ENCODE measurements around the gene OR10D3. TPM values are rescaled to one million over a fixed set of nuclear protein-coding genes. Genes with fewer than 3 reads are reported as not detected.

Gene OR10D3
- polyA plus RNA-seq, 1 experiment = not detected

GRCh38 chr11:124194293-124195188 is 11.4 kb downstream of the OR10D3 start:
- no peak for DNase-seq (ENCODE audit: low read depth)
- POLR2A ChIA-PET = no interaction called here
- H3K36me3 ChIP-seq (ENCODE audit: control insufficient read depth, insufficient read depth, low read length) = no peaks in the 10 kb centered on the region
- no peak for TF ChIP-seq CTCF (IDR thresholded peaks at IDR 0.05; ENCODE audit: insufficient read depth, low read depth, low read length)
- H3K4me3 ChIP-seq (ENCODE audit: low read depth, low read length) = no peak overlapping the region
- no peaks in the 10 kb centered on the region for H3K27me3 ChIP-seq (ENCODE audit: control insufficient read depth, insufficient read depth, low read length)
- CTCF ChIA-PET = interaction anchor here (0.6 to 4.4 kb wide), 20 partner anchors 9 to 1660 kb away, joined by 3 to 80 read pairs (median 4); partner anchors contain the start of gene VWA5A

- no peaks in the 10 kb centered on the region for H3K27me3 ChIP-seq (ENCODE audit: control insufficient read depth, insufficient read depth, low read length)
- TF ChIP-seq CTCF (IDR thresholded peaks at IDR 0.05; ENCODE audit: insufficient read depth, low read depth, low read length) = peak; percentile 85
- no peaks in the 10 kb centered on the region for H3K36me3 ChIP-seq (ENCODE audit: control insufficient read depth, insufficient read depth, low read length)
- ChIA-PET CTCF (interaction anchor here (0.6 to 4.4 kb wide), 19 partner anchors 9 to 1659 kb away, joined by 3 to 80 read pairs (median 4); partner anchors contain the start of gene VWA5A), POLR2A (no interaction called here)
- DNase-seq (ENCODE audit: low read depth) = no peak
- H3K4me3 ChIP-seq (ENCODE audit: low read depth, low read length) = no peak overlapping the region
Measured at GRCh38 chr11:124195189-124195734, 12.1 kb downstream of the OR10D3 start.

- ChIA-PET CTCF (interaction anchor here (1.3 to 2.0 kb wide), 4 partner anchors 11 to 128 kb away, joined by 3 to 11 read pairs (median 6); no protein-coding TSS in a partner anchor), POLR2A (no interaction called here)
- Histone ChIP-seq H3K36me3 (ENCODE audit: control insufficient read depth, insufficient read depth, low read length) (no peaks in the 10 kb centered on the region), H3K27me3 (ENCODE audit: control insufficient read depth, insufficient read depth, low read length) (no peaks in the 10 kb centered on the region), H3K4me3 (ENCODE audit: low read depth, low read length) (no peak overlapping the region)
- TF ChIP-seq CTCF (IDR thresholded peaks at IDR 0.05; ENCODE audit: insufficient read depth, low read depth, low read length) = no peak
- no peak for DNase-seq (ENCODE audit: low read depth)
Measured at GRCh38 chr11:124197999-124198398, 14.9 kb downstream of the OR10D3 start.

DNA sequence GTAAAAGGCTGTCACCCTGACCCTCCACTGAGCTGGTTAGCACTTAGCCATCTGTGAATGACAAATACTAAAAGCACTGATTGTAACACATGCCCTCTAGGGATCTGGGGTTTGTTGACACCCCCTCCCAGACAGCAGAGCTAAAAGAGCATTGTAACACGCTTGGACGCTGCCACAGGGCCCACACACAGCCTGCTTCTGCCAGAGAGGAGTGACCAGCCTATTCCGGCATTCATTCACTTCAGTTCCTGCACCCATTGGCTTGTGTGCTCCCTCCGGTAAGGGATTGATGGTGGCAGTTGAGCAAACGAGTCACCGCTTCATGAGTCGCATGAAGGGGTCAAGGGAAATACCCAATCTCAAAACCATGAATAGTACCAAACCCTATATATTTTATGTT is 15.8 kb downstream of the OR10D3 start:
- no peaks in the 10 kb centered on the region for H3K36me3 ChIP-seq (ENCODE audit: control insufficient read depth, insufficient read depth, low read length)
- TF ChIP-seq CTCF (IDR thresholded peaks at IDR 0.05; ENCODE audit: insufficient read depth, low read depth, low read length) = no peak
- ChIA-PET CTCF (interaction anchor here (1.3 to 2.0 kb wide), 4 partner anchors 10 to 129 kb away, joined by 3 to 11 read pairs (median 6); no protein-coding TSS in a partner anchor), POLR2A (no interaction called here)
- no peak overlapping the region for H3K4me3 ChIP-seq (ENCODE audit: low read depth, low read length)
- DNase-seq (ENCODE audit: low read depth) = no peak
- H3K27me3 ChIP-seq (ENCODE audit: control insufficient read depth, insufficient read depth, low read length) = no peaks in the 10 kb centered on the region

DNA sequence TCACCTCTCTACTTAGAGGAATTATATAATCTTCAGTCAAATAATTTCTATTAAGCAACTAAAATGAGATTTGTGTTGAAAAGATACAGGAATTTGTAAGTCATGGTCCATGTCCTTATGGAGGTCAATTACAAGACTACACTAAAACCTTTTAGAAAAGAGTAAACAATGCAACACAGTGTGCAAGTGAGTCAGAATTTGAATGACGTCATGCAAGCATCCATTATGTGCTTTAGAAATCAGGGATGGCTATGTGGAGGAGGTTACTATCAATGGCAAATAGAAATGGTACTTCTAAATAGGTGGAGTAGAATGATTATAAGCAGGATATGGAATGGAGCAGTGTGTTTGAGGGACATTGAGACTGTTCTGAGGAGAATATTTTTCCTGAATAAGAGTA is 16.6 kb downstream of the OR10D3 start:
- CTCF ChIA-PET = interaction anchor here (2.0 kb wide), 1 partner anchor 128 kb away, joined by 7 read pairs; no protein-coding TSS in a partner anchor

More for the DNA sequence above, 16.6 kb downstream of the OR10D3 start:
- Histone ChIP-seq H3K4me3 (ENCODE audit: low read depth, low read length) (no peak overlapping the region), H3K27me3 (ENCODE audit: control insufficient read depth, insufficient read depth, low read length) (no peaks in the 10 kb centered on the region), H3K36me3 (ENCODE audit: control insufficient read depth, insufficient read depth, low read length) (no peaks in the 10 kb centered on the region)
- POLR2A ChIA-PET = no interaction called here
- no peak for DNase-seq (ENCODE audit: low read depth)
- TF ChIP-seq CTCF (IDR thresholded peaks at IDR 0.05; ENCODE audit: insufficient read depth, low read depth, low read length) = no peak

Measured in BJ (cell line).